ENCODE measurements around the gene TSPAN7. TPM values are rescaled to one million over a fixed set of nuclear protein-coding genes. Genes with fewer than 3 reads are reported as not detected.

TSPAN7 gene
- total RNA-seq, 2 experiments from 2014 or later = 0.50 to 0.74 TPM

DNA sequence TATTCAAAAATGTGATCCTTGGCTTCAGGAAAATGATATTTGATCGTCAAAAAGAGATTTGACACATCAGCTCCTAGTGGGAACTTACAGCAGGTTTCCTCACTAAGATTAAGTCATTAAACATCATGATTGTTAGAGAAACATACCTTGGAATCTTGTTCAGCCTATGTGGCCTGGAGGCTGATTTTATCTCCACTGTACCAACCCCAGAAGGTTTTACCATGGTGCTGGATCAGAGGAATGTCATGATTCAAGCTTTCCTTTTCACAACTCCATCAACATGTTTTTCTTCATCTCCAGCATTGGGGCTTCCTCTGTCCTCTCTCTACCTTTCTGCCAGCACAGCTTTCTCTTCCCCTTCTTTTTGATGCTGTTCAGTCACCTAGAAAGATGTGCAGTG lies 171.5 kb downstream of the TSPAN7 start:
- intact Hi-C loops (cut with micrococcal nuclease) = no loop called here
- H3K27me3 Mint-ChIP-seq = peaks cover 2% of the 10 kb centered on the region
- H3K36me3 Mint-ChIP-seq (ENCODE audit: low read depth) = no peaks in the 10 kb centered on the region
- H3K27ac Mint-ChIP-seq = no peak overlapping the region
- no peaks in the 10 kb centered on the region for H3K4me1 Mint-ChIP-seq (ENCODE audit: low read depth)
- no peak for ATAC-seq
- CTCF ChIA-PET = no interaction called here
- POLR2A ChIA-PET = no interaction called here
- no peak for TF ChIP-seq CTCF (IDR thresholded peaks at IDR 0.05)
- H3K9me3 Mint-ChIP-seq = no peaks in the 10 kb centered on the region
- no peak overlapping the region for H3K4me3 Mint-ChIP-seq
- no peak for DNase-seq

Other genes with a start within 250 kb of the TSPAN7 start
- gene RPGR, start 234.0 kb upstream of the TSPAN7 start, total RNA-seq = 1 to 10 TPM; 7.0 to 7.1 TPM
- under 1 TPM in 1 of 2 experiments, not detected in 1; 0.23 TPM for gene OTC, start 208.9 kb upstream of the TSPAN7 start, total RNA-seq
- gene MID1IP1, start 239.9 kb downstream of the TSPAN7 start, total RNA-seq = 10 to 100 TPM; 74.6 to 79.4 TPM

All from activated CD8-positive, alpha-beta T cell treated with anti-CD3 and anti-CD28 coated beads for 36 hours (primary cell).